GM21390 (cell line): ENCODE results near the gene SEC14L3.
"Not testable (repeated sequence)": the region's sequence is repeated elsewhere in the genome, so short reads cannot be mapped to it uniquely, and the experiment has no call there.

Experiments
- ATAC-seq: cut with Tn5 transposase; IDR thresholded peaks from one replicate; pipeline ENCODE4 v1.9.1; 2021; ENCODE audit not compliant: unreplicated experiment

Gene SEC14L3

GRCh38 chr22:30486661-30487115 is 14.9 kb upstream of the SEC14L3 start:
- ATAC-seq, result no peak

GRCh38 chr22:30486118-30486517 is 14.3 kb upstream of the SEC14L3 start:
- no peak for ATAC-seq

GRCh38 chr22:30485362-30485988 is 13.7 kb upstream of the SEC14L3 start:
- ATAC-seq, result no peak

- no peak for ATAC-seq
Observed at GRCh38 chr22:30483169-30483568, 11.4 kb upstream of the SEC14L3 start.

GRCh38 chr22:30481711-30482110 is 9.9 kb upstream of the SEC14L3 start:
- no peak for ATAC-seq

- ATAC-seq, result no peak
Observed at GRCh38 chr22:30479981-30480380, 8.2 kb upstream of the SEC14L3 start.

- ATAC-seq, result no peak
Observed at GRCh38 chr22:30474683-30475424, 3.0 kb upstream of the SEC14L3 start.

GRCh38 chr22:30474121-30474520 is 2.3 kb upstream of the SEC14L3 start:
- ATAC-seq, result no peak

GRCh38 chr22:30472994-30473720 is 1.3 kb upstream of the SEC14L3 start:
- ATAC-seq, result no peak

- no peak for ATAC-seq
Observed at GRCh38 chr22:30470655-30471054, 1.2 kb downstream of the SEC14L3 start.

GRCh38 chr22:30469165-30469564 is 2.7 kb downstream of the SEC14L3 start:
- ATAC-seq, result no peak

- not testable (repeated sequence) for ATAC-seq
Observed at GRCh38 chr22:30460555-30460954, 11.3 kb downstream of the SEC14L3 start.

GRCh38 chr22:30460147-30460546 is 11.7 kb downstream of the SEC14L3 start:
- ATAC-seq, result no peak

- no peak for ATAC-seq
Observed at GRCh38 chr22:30459181-30460052, 12.4 kb downstream of the SEC14L3 start.

GRCh38 chr22:30457981-30458380 is 13.8 kb downstream of the SEC14L3 start:
- no peak for ATAC-seq

GRCh38 chr22:30455075-30455840 is 16.6 kb downstream of the SEC14L3 start:
- no peak for ATAC-seq

GRCh38 chr22:30453731-30454510 is 17.9 kb downstream of the SEC14L3 start:
- no peak for ATAC-seq

- ATAC-seq, result no peak
Observed at GRCh38 chr22:30452861-30453260, 19.0 kb downstream of the SEC14L3 start.

GRCh38 chr22:30451488-30451887 is 20.3 kb downstream of the SEC14L3 start:
- not testable (repeated sequence) for ATAC-seq
